ENCODE results near the gene OR6X1. TPM values are rescaled to one million over a fixed set of nuclear protein-coding genes. Genes with fewer than 3 reads are reported as not detected.

The OR6X1 gene
- total RNA-seq, 1 donor from 2014 or later: not detected

Other genes with a start within 250 kb of the OR6X1 start
- gene SCN3B, start 99.9 kb downstream of the OR6X1 start, total RNA-seq: 5.4 and 5.8 TPM in 2 replicates
- gene ZNF202, start 12.9 kb downstream of the OR6X1 start, total RNA-seq: 6.9 and 7.3 TPM in 2 replicates
- not detected in 2 replicates for gene OR6M1, start 51.8 kb upstream of the OR6X1 start, total RNA-seq
- not detected in 2 replicates for gene TMEM225, start 131.2 kb upstream of the OR6X1 start, total RNA-seq
- not detected in 2 replicates for gene OR8D4, start 147.6 kb upstream of the OR6X1 start, total RNA-seq
- gene OR4D5, start 185.1 kb upstream of the OR6X1 start, total RNA-seq: not detected in 2 replicates
- not detected in 2 replicates for gene OR6T1, start 189.3 kb upstream of the OR6X1 start, total RNA-seq
- gene OR10S1, start 223.3 kb upstream of the OR6X1 start, total RNA-seq: not detected in 2 replicates
- not detected in 2 replicates for gene OR10G6, start 240.6 kb upstream of the OR6X1 start, total RNA-seq